Kidney (tissue), 14 donors: ENCODE results near the gene ZNF462. TPM values are rescaled to one million over a fixed set of nuclear protein-coding genes. Genes with fewer than 3 reads are reported as not detected.

Source experiments
- DNase-seq, 5 donors: peaks; one replicate each; pipeline ENCODE4 v3.0.0-alpha.2; 2013 to 2020
- FAIRE-seq: peaks from 2 replicates; lab custom pipeline; 2012; peaks lifted over from hg19 to GRCh38; lab: Jason Lieb, UNC
- H3K27ac ChIP-seq, 2 donors: one replicate each; pipeline ENCODE4 v1.7.0; 2013; ENCODE audit warnings: low read depth in 2 of 2, low read length in 2 of 2, inconsistent platforms in 1 of 2
- H3K27me3 ChIP-seq: one replicate; pipeline ENCODE4 v1.7.1; 2013; ENCODE audit warnings: low read length, inconsistent platforms; ENCODE audit not compliant: control insufficient read depth, insufficient read depth
- H3K36me3 ChIP-seq, 3 donors: one replicate each; pipeline versions ENCODE4 v1.7.0 to v1.7.1; 2013; ENCODE audit warnings: low read length in 3 of 3, control low read depth in 1 of 3, inconsistent platforms in 1 of 3; ENCODE audit not compliant: insufficient read depth in 3 of 3, control insufficient read depth in 2 of 3
- H3K4me1 ChIP-seq, 3 donors: one replicate each; pipeline versions ENCODE4 v1.7.0 to v1.7.1; 2013; ENCODE audit warnings: low read length in 3 of 3, inconsistent platforms in 1 of 3, low read depth in 1 of 3; ENCODE audit not compliant: control insufficient read depth in 2 of 3, insufficient read depth in 2 of 3
- H3K4me3 ChIP-seq, 3 donors: one replicate each; pipeline versions ENCODE4 v1.7.0 to v1.8.1; 2013; ENCODE audit warnings: low read length in 3 of 3, control low read depth in 1 of 3, inconsistent platforms in 1 of 3
- H3K9ac ChIP-seq, 3 donors: one replicate each; pipeline versions ENCODE4 v1.7.0 to v1.7.1; 2013; ENCODE audit warnings: low read length in 3 of 3, control low read depth in 1 of 3, inconsistent platforms in 1 of 3
- H3K9me3 ChIP-seq, 3 donors: one replicate each; pipeline versions ENCODE4 v1.7.0 to v1.7.1; 2013; ENCODE audit warnings: low read length in 3 of 3, control low read depth in 1 of 3, inconsistent platforms in 1 of 3; ENCODE audit not compliant: control insufficient read depth in 2 of 3, insufficient read depth in 1 of 3
- intact Hi-C: fragments of 100-400 bp; cut with DNase I; formaldehyde crosslinking; loops from one replicate; pipeline ENCODE4 v1.11.1; 2022
- polyA plus RNA-seq: library from polyadenylated mRNA; stranded (reverse); fragments of 350-450 nt; fragmentation: Illumina TruSeq; extraction: RNeasy Lipid Tissue Mini Kit (QIAGEN cat#74804); gene quantifications from one replicate; pipeline ENCODE4 v1.2.3, GENCODE V29; 2014; ENCODE audit warnings: low read depth, low replicate concordance; ENCODE audit not compliant: insufficient read depth
- total RNA-seq: library from RNA; stranded (reverse); fragmentation: NEBNext Ultra II Directional; extraction: Animal tissue kit (Norgen Biotek cat#: 25700); gene quantifications from one replicate; pipeline ENCODE4 v1.2.1, GENCODE V29; 2021
- TF ChIP-seq, protein P1 (sequence below): IDR thresholded peaks from 3 replicates; pipeline ENCODE4 v1.5.1; 2012; ENCODE audit warnings: mild to moderate bottlenecking, moderate library complexity, borderline replicate concordance; ENCODE audit not compliant: insufficient read depth; ENCODE audit errors: extremely low read depth
- donor health status: control.
- donor health status: control.
- donor health status: control.
- donor health status: control.
- donor health status: control.
- donor health status: DM: yes; HTN: yes; CAD: no.
- donor health status: Normal renal cell carcinoma (clear cell type).

ZNF462 gene
- total and polyA plus RNA-seq, 2 donors from 2014 or later, result 1.8 to 47.0 TPM

DNA sequence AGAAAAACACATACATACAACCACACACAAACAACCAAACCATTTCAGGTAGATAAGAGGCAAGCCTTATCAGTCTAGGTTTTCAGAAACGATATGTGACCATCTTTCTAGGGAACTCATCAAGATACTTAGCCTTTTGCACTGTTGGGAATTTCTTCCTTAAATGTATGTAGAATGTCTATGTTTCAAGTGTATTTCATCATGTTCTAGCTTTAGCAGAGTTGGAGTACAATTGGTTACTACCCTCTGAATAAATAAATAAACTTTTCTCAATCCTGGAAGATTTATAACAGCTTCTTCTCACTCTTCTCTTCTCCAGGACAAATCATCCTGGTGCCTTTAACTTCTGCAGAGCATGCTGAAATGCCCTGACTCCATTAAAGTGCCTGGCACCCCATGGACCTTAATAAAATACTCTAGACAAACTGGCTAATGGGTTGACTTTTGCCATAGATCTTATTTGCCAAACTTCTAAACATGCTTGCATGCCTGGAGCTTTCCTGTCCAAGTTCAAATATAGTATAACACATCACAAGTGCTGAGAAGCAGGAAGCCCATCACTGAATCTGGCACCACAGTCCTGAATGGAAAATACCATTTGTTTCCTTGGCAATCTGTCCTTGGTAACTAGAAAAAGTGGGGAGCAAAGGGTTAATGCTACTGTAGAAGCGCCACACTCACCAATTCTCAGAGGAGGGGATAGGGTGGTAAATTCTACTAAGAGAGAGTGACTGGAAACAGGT, 33.1 kb upstream of the ZNF462 start:
- H3K27me3 ChIP-seq, result no peaks in the 10 kb centered on the region
- H3K9me3 ChIP-seq, result peaks cover 0 to 3% (median 0%) of the 10 kb centered on the region in 3 donors
- no peak for FAIRE-seq
- intact Hi-C loops, result no loop called here
- TF ChIP-seq, protein P1, sequence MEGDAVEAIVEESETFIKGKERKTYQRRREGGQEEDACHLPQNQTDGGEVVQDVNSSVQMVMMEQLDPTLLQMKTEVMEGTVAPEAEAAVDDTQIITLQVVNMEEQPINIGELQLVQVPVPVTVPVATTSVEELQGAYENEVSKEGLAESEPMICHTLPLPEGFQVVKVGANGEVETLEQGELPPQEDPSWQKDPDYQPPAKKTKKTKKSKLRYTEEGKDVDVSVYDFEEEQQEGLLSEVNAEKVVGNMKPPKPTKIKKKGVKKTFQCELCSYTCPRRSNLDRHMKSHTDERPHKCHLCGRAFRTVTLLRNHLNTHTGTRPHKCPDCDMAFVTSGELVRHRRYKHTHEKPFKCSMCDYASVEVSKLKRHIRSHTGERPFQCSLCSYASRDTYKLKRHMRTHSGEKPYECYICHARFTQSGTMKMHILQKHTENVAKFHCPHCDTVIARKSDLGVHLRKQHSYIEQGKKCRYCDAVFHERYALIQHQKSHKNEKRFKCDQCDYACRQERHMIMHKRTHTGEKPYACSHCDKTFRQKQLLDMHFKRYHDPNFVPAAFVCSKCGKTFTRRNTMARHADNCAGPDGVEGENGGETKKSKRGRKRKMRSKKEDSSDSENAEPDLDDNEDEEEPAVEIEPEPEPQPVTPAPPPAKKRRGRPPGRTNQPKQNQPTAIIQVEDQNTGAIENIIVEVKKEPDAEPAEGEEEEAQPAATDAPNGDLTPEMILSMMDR, result no peak
- no peak overlapping the region for H3K27ac ChIP-seq
- H3K9ac ChIP-seq, result no peak overlapping the region
- H3K36me3 ChIP-seq, result no peaks in the 10 kb centered on the region
- DNase-seq, result peak in 1 of 5 donors; percentile 4
- H3K4me1 ChIP-seq, result peaks cover 0 to 9% (median 0%) of the 10 kb centered on the region in 3 donors
- no peak overlapping the region for H3K4me3 ChIP-seq

DNA sequence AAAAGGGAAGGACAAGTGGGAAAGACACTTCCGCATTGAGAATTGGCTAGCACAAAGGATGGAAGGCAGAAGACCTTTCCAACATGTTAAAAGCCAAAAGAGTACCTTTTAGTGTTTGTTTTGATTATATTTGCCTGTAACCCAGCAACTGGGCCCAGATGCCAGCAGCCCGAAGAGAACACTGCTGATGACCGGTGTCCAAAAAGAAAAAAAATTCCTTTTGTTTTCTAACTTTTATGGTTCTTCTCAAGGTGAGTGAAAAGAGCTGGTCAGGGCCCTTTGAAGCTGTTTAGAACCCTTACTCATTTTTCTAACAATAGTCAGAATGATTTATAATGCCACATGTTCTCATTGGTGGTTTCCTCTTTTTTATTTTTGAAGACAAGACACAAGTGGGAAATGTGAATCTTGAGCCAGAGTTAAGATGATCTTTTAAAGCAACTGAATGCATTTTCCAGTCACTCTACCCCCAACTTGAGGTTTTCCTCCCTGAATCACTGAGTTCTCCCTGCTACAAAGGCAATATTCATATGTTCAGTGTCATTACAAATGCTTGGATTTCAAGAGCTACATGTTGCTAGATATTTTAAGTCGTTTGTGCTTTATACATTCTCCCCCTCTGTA, 32.3 kb upstream of the ZNF462 start:
- no peak overlapping the region for H3K27ac ChIP-seq
- peaks cover 0 to 3% (median 0%) of the 10 kb centered on the region in 3 donors for H3K9me3 ChIP-seq
- DNase-seq (peak in 3 of 5 donors; percentile 10 to 38 (median 32)), FAIRE-seq (no peak)
- no peak overlapping the region for H3K9ac ChIP-seq
- no peaks in the 10 kb centered on the region for H3K27me3 ChIP-seq
- peaks cover 0 to 9% (median 0%) of the 10 kb centered on the region in 3 donors for H3K4me1 ChIP-seq
- H3K36me3 ChIP-seq, result no peaks in the 10 kb centered on the region
- H3K4me3 ChIP-seq, result no peak overlapping the region
- intact Hi-C loops, result no loop called here
- TF ChIP-seq, protein P1, result no peak

DNA sequence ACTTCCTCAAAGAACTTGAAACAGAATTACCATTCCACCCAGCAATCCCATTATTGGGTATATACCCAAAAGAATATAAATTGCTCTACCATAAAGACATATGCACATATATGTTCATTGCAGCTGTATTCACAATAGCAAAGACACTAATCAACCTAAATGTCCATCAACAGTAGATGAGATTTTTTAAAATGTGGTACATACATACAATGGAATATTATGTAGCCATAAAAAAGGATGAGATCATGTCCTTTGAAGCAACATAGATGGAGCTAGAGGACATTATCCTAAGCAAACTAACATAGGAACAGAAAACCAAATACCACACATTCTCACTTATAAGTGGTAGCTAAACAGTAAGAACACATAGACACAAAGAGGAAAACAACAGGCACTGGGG, 28.1 kb upstream of the ZNF462 start:
- FAIRE-seq, result no peak
- intact Hi-C loops, result no loop called here
- TF ChIP-seq, protein P1, result no peak
- peaks cover 0 to 3% (median 0%) of the 10 kb centered on the region in 3 donors for H3K9me3 ChIP-seq
- H3K27me3 ChIP-seq, result no peaks in the 10 kb centered on the region
- H3K4me1 ChIP-seq, result no peaks in the 10 kb centered on the region
- no peak for DNase-seq
- no peak overlapping the region for H3K4me3 ChIP-seq
- H3K36me3 ChIP-seq, result no peaks in the 10 kb centered on the region
- H3K9ac ChIP-seq, result no peak overlapping the region
- H3K27ac ChIP-seq, result no peak overlapping the region
